K562 (cell line): ENCODE results near the gene RCOR2. TPM values are rescaled to one million over a fixed set of nuclear protein-coding genes. Genes with fewer than 3 reads are reported as not detected.
A peak's percentile ranks its signal among the peaks of the same experiment; 100 is the strongest.

Source experiments
- BCL6 ChIP-seq: fragments of 250-450 bp; sonication (Bioruptor Pico); IDR thresholded peaks from 2 replicates; pipeline ENCODE4 v1.4.0; 2020
- CHD2 ChIP-seq: IDR thresholded peaks from 2 replicates; pipeline ENCODE4 v1.6.1; 2011; ENCODE audit warnings: low read depth, low read length
- GABPB1 ChIP-seq: sonication (generic); formaldehyde crosslinking; IDR thresholded peaks from 2 replicates; pipeline ENCODE4 v1.8.0; 2022; ENCODE audit warnings: mild to moderate bottlenecking, missing genetic modification reagents
- NR2C1 ChIP-seq, 2 experiments: fragments of 450-650 bp; IDR thresholded peaks; 2 replicates each; pipeline ENCODE4 v1.6.1; 2017; ENCODE audit warnings: mild to moderate bottlenecking in 2 of 2, antibody characterized with exemption in 1 of 2, inconsistent platforms in 1 of 2, missing compliant biosample characterization in 1 of 2, missing genetic modification characterization in 1 of 2
- SAP30 ChIP-seq: fragments of 200-600 bp; sonication (generic); IDR thresholded peaks from 2 replicates; pipeline ENCODE4 v1.6.1; 2012; ENCODE audit warnings: borderline replicate concordance, low read depth, mild to moderate bottlenecking, moderate library complexity, low read length, control low read depth, inconsistent platforms; ENCODE audit not compliant: insufficient read depth, poor library complexity, severe bottlenecking
- SP1 ChIP-seq: sonication (generic); formaldehyde crosslinking; IDR thresholded peaks from 2 replicates; pipeline ENCODE4 v1.8.1; 2022; ENCODE audit warnings: mild to moderate bottlenecking, missing genetic modification reagents
- TOE1 ChIP-seq, 2 experiments: fragments of 450-650 bp in 1 of 2; sonication (generic) in 1 of 2; formaldehyde crosslinking in 1 of 2; IDR thresholded peaks; 2 replicates each; pipeline versions ENCODE4 v1.7.1 to v1.8.0; 2016 to 2022; ENCODE audit warnings: borderline replicate concordance in 2 of 2, mild to moderate bottlenecking in 2 of 2, antibody characterized with exemption in 1 of 2, inconsistent platforms in 1 of 2, low read depth in 1 of 2, missing genetic modification reagents in 1 of 2, moderate library complexity in 1 of 2
- polyA plus RNA-seq, 8 experiments: library from polyadenylated mRNA; depleted of rRNA in 4 of 8; stranded (reverse) in 5 of 8; unstranded in 3 of 8; fragments of >200 nt; fragmentation: Nextera tagmentation in 2 of 8; fragmentation: Illumina TruSeq in 1 of 8; extraction: Ambion mirVana in 2 of 8; extraction: Trizol in 1 of 8; gene quantifications; 2 replicates each; pipeline versions ENCODE4 v1.2.1 to v1.2.3, GENCODE V29; 2011 to 2014; ENCODE audit warnings: inconsistent platforms in 1 of 8, missing spikeins in 1 of 8
- total RNA-seq, 7 experiments: library from RNA; depleted of rRNA in 6 of 7; stranded (reverse); fragments of >200 nt in 6 of 7; fragmentation: Illumina TruSeq in 2 of 7; extraction: Trizol in 2 of 7; gene quantifications; 2 replicates each; pipeline versions ENCODE4 v1.2.1 to v1.2.3, GENCODE V29; 2011 to 2021; ENCODE audit warnings: low replicate concordance in 1 of 7
- TF ChIP-seq, protein P1 (sequence below): fragments of 250-450 bp; sonication (Bioruptor Pico); IDR thresholded peaks from 2 replicates; pipeline ENCODE4 v1.5.1; 2021; ENCODE audit warnings: mild to moderate bottlenecking
- TF ChIP-seq, protein P2 (sequence below), 2 experiments: IDR thresholded peaks; 2 replicates each; pipeline ENCODE4 v1.6.1; 2011; ENCODE audit warnings: borderline replicate concordance in 1 of 2, control low read depth in 1 of 2, low read depth in 1 of 2, low read length in 1 of 2, mild to moderate bottlenecking in 1 of 2, mixed read lengths in 1 of 2, moderate library complexity in 1 of 2; ENCODE audit not compliant: insufficient read depth in 1 of 2, insufficient read length in 1 of 2, poor library complexity in 1 of 2, severe bottlenecking in 1 of 2; ENCODE audit errors: extremely low read depth in 1 of 2
- TF ChIP-seq, protein P3 (sequence below): sonication (generic); formaldehyde crosslinking; IDR thresholded peaks from 2 replicates; pipeline ENCODE4 v1.9.0; 2022; ENCODE audit warnings: mild to moderate bottlenecking, missing genetic modification reagents
- TF ChIP-seq, protein P4 (sequence below): sonication (generic); formaldehyde crosslinking; IDR thresholded peaks from 2 replicates; pipeline ENCODE4 v1.8.0; 2023; ENCODE audit warnings: mild to moderate bottlenecking, missing genetic modification reagents

The RCOR2 gene
- total and polyA plus RNA-seq, 9 of the 15 experiments (the other 6 are each of a cell fraction or from before 2014, with no cell fraction given) = 0.04 to 6.5 (median 2.5) TPM; not detected in 1

DNA sequence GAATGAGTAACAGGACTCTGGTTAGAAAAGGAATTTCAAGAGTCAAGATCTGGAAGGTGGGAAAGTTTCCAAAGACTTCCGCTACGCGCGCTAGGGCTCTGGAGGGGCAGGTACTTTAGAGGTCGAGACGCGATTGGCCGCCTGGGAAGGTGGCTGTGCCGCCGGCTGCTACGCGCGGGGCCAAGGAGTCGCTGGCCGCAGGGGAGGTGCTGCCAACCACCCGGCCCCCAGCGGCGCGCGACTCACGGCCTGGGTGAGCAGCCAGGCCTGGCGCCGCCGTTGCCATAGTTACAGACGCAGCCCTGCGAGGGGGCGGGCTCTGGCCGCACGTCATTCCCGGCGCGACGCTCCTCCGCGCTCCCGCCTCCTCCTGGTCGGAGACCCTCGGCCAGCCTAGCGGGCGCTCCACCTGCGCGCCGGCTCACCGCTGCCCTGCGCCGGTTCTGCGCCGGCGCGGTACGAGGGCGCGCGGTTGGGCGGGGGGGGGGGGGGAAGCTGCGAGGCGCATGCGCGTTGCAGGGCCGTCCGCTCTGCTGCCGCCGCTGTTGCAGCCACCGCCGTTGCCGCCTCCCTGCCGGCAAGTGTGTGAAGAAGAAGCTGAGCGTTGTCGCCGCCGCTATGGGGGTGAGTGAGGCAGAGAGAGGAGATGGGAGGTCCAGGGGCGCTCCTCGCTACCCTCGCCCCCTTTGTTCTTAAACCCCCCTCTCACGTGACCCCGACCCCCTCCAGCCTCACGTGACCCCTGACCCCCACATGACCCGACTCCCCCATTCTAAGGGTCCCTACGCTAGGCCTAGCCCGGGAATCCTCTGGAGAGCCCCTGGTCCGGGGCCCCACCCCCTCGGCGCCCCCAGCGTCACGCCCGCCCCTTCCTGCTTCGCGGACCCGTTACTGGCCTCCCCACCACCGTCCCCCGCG lies 21.8 kb upstream of the RCOR2 start, which contains the start of gene NAA40 (continued):
- TF ChIP-seq, protein P1, sequence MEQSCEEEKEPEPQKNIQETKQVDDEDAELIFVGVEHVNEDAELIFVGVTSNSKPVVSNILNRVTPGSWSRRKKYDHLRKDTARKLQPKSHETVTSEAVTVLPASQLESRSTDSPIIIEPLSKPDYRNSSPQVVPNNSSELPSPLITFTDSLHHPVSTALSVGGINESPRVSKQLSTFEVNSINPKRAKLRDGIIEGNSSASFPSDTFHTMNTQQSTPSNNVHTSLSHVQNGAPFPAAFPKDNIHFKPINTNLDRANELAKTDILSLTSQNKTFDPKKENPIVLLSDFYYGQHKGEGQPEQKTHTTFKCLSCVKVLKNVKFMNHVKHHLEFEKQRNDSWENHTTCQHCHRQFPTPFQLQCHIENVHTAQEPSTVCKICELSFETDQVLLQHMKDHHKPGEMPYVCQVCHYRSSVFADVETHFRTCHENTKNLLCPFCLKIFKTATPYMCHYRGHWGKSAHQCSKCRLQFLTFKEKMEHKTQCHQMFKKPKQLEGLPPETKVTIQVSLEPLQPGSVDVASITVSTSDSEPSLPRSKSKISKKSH (CRISPR knock-in tag) = no peak
- TF ChIP-seq, protein P2, sequence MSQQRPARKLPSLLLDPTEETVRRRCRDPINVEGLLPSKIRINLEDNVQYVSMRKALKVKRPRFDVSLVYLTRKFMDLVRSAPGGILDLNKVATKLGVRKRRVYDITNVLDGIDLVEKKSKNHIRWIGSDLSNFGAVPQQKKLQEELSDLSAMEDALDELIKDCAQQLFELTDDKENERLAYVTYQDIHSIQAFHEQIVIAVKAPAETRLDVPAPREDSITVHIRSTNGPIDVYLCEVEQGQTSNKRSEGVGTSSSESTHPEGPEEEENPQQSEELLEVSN (IDR thresholded peaks at IDR 0.05; ENCODE audit: borderline replicate concordance in 1 of 2, extremely low read depth in 1 of 2, insufficient read depth in 1 of 2, insufficient read length in 1 of 2, low read depth in 1 of 2, low read length in 1 of 2, poor library complexity in 1 of 2, severe bottlenecking in 1 of 2) = peak; percentile 43 to 78
- TF ChIP-seq GABPB1 (CRISPR knock-in tag) (peak; percentile 70), TOE1 (IDR thresholded peaks at IDR 0.05; ENCODE audit: borderline replicate concordance) (peak; percentile 76; the same call in 1 of the 2 replicates), TOE1 (CRISPR knock-in tag; IDR thresholded peaks at IDR 0.05; ENCODE audit: borderline replicate concordance, low read depth) (no peak), SAP30 (peak; percentile 93), BCL6 (no peak), NR2C1 (IDR thresholded peaks at IDR 0.05) (no peak; the same call in 1 of the 2 replicates), NR2C1 (tag; IDR thresholded peaks at IDR 0.05) (peak; percentile 87), CHD2 (0 out of 2 replicates have a peak, but pooled peaks have one; percentile 7), SP1 (CRISPR knock-in tag) (peak; percentile 99)
- TF ChIP-seq, protein P3, sequence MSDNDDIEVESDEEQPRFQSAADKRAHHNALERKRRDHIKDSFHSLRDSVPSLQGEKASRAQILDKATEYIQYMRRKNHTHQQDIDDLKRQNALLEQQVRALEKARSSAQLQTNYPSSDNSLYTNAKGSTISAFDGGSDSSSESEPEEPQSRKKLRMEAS (CRISPR knock-in tag) = peak; percentile 72
- TF ChIP-seq, protein P4, sequence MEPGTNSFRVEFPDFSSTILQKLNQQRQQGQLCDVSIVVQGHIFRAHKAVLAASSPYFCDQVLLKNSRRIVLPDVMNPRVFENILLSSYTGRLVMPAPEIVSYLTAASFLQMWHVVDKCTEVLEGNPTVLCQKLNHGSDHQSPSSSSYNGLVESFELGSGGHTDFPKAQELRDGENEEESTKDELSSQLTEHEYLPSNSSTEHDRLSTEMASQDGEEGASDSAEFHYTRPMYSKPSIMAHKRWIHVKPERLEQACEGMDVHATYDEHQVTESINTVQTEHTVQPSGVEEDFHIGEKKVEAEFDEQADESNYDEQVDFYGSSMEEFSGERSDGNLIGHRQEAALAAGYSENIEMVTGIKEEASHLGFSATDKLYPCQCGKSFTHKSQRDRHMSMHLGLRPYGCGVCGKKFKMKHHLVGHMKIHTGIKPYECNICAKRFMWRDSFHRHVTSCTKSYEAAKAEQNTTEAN (CRISPR knock-in tag) = 0 out of 2 replicates have a peak, but pooled peaks have one; percentile 34
